Esophagus (tissue), 2 donors: ENCODE data around the gene CFAP54. TPM values are rescaled to one million over a fixed set of nuclear protein-coding genes. Genes with fewer than 3 reads are reported as not detected.

ENCODE experiments used
- H3K27ac ChIP-seq, 2 donors: one replicate each; pipeline ENCODE4 v1.5.1; 2013; ENCODE audit warnings: low read depth in 2 of 2, mild to moderate bottlenecking in 2 of 2, inconsistent platforms in 1 of 2, low read length in 1 of 2, moderate library complexity in 1 of 2
- H3K27me3 ChIP-seq, 2 donors: one replicate each; pipeline ENCODE4 v1.6.1; 2013; ENCODE audit warnings: low read length in 2 of 2, control low read depth in 1 of 2, mild to moderate bottlenecking in 1 of 2; ENCODE audit not compliant: insufficient read depth in 2 of 2, control insufficient read depth in 1 of 2
- H3K36me3 ChIP-seq, 2 donors: one replicate each; pipeline ENCODE4 v1.6.1; 2013; ENCODE audit warnings: low read length in 1 of 2; ENCODE audit not compliant: control insufficient read depth in 2 of 2, insufficient read depth in 2 of 2
- H3K4me1 ChIP-seq, 2 donors: one replicate each; pipeline ENCODE4 v1.6.1; 2013; ENCODE audit warnings: low read length in 1 of 2; ENCODE audit not compliant: control insufficient read depth in 2 of 2, insufficient read depth in 2 of 2
- H3K4me3 ChIP-seq, 2 donors: one replicate each; pipeline ENCODE4 v1.5.1; 2013; ENCODE audit warnings: low read length in 2 of 2, mild to moderate bottlenecking in 2 of 2, low read depth in 1 of 2, moderate library complexity in 1 of 2
- H3K9me3 ChIP-seq, 2 donors: one replicate each; pipeline ENCODE4 v1.6.1; 2013; ENCODE audit warnings: mild to moderate bottlenecking in 2 of 2, low read depth in 1 of 2, low read length in 1 of 2, moderate library complexity in 1 of 2; ENCODE audit not compliant: control insufficient read depth in 2 of 2, insufficient read depth in 1 of 2
- WGBS, 2 donors: extraction: QIAGEN DNeasy Blood & Tissue Kit; methylation state at CpG; one replicate each; pipeline ENCODE4 v1.1.7; 2013; 5-methylcytosine and 5-hydroxymethylcytosine counted together
- polyA plus RNA-seq, 2 donors: library from polyadenylated mRNA; stranded (reverse); fragments of 200-250 nt; gene quantifications; one replicate each; pipeline ENCODE4 v1.2.3, GENCODE V29; 2013
- donor health status: healthy with polysubstance abuse.
- donor health status: Bipolar disorder and iron deficiency.

CFAP54 gene
- polyA plus RNA-seq, result under 1 TPM; 0.06 to 0.08 TPM

GRCh38 chr12:96489392-96490056 lies at the start of gene CFAP54:
Gene CFAP54 (plus strand): TSS chr12:96489577. CDS start chr12:96489610, 33 bp downstream.
- Histone ChIP-seq H3K27me3 (no peaks in the 10 kb centered on the region), H3K36me3 (no peaks in the 10 kb centered on the region), H3K4me3 (peak within 1 kb of the TSS; percentile 58 to 69), H3K4me1 (peaks cover 3 to 4% of the 10 kb centered on the region in 2 donors), H3K9me3 (no peaks in the 10 kb centered on the region), H3K27ac (peak within 1 kb of the TSS; percentile 27 to 36)
- 3 to 4% methylated on average over 53 of the region's 53 CpGs for WGBS, 2 donors

- Histone ChIP-seq H3K4me3 (no peak overlapping the region), H3K9me3 (no peaks in the 10 kb centered on the region), H3K27ac (no peak overlapping the region), H3K27me3 (no peaks in the 10 kb centered on the region), H3K4me1 (no peaks in the 10 kb centered on the region), H3K36me3 (no peaks in the 10 kb centered on the region)
- 56 to 68% methylated on average over 3 of the region's 3 CpGs for WGBS, 2 donors
Observed at GRCh38 chr12:96441816-96442215, 47.6 kb upstream of the CFAP54 start.

GRCh38 chr12:96442906-96443305 lies 46.5 kb upstream of the CFAP54 start:
- Histone ChIP-seq H3K9me3 (no peaks in the 10 kb centered on the region), H3K36me3 (no peaks in the 10 kb centered on the region), H3K27ac (no peak overlapping the region), H3K4me1 (no peaks in the 10 kb centered on the region), H3K4me3 (no peak overlapping the region), H3K27me3 (no peaks in the 10 kb centered on the region)
- WGBS, 2 donors, result 91 to 94% methylated on average over 3 of the region's 3 CpGs

- Histone ChIP-seq H3K9me3 (no peaks in the 10 kb centered on the region), H3K36me3 (no peaks in the 10 kb centered on the region), H3K4me1 (no peaks in the 10 kb centered on the region), H3K27me3 (no peaks in the 10 kb centered on the region), H3K27ac (no peak overlapping the region), H3K4me3 (no peak overlapping the region)
- WGBS, 2 donors, result 96% methylated on average over 10 of the region's 10 CpGs
Observed at GRCh38 chr12:96444399-96444798, 45.0 kb upstream of the CFAP54 start.

GRCh38 chr12:96445691-96446583 lies 43.4 kb upstream of the CFAP54 start:
- 54 to 60% methylated on average over 6 of the region's 6 CpGs for WGBS, 2 donors
- H3K4me3 ChIP-seq, result no peak overlapping the region

GRCh38 chr12:96447256-96447655 lies 42.1 kb upstream of the CFAP54 start:
- no peaks in the 10 kb centered on the region for H3K4me1 ChIP-seq
- H3K27ac ChIP-seq, result no peak overlapping the region
- no peaks in the 10 kb centered on the region for H3K27me3 ChIP-seq
- no peaks in the 10 kb centered on the region for H3K9me3 ChIP-seq
- WGBS, 2 donors, result 95 to 96% methylated on average over 3 of the region's 3 CpGs
- no peak overlapping the region for H3K4me3 ChIP-seq
- no peaks in the 10 kb centered on the region for H3K36me3 ChIP-seq

More at GRCh38 chr12:96445691-96446583, 43.4 kb upstream of the CFAP54 start:
- H3K27me3 ChIP-seq, result no peaks in the 10 kb centered on the region
- H3K27ac ChIP-seq, result peak overlapping the region; percentile 31 to 34
- no peaks in the 10 kb centered on the region for H3K4me1 ChIP-seq
- H3K9me3 ChIP-seq, result no peaks in the 10 kb centered on the region
- H3K36me3 ChIP-seq, result no peaks in the 10 kb centered on the region

GRCh38 chr12:96448300-96448699 lies 41.1 kb upstream of the CFAP54 start:
- no peaks in the 10 kb centered on the region for H3K9me3 ChIP-seq
- no peaks in the 10 kb centered on the region for H3K36me3 ChIP-seq
- no peaks in the 10 kb centered on the region for H3K27me3 ChIP-seq
- H3K4me3 ChIP-seq, result no peak overlapping the region
- no peak overlapping the region for H3K27ac ChIP-seq
- H3K4me1 ChIP-seq, result no peaks in the 10 kb centered on the region
- 85 to 94% methylated on average over 3 of the region's 3 CpGs for WGBS, 2 donors

GRCh38 chr12:96452261-96452922 lies 37.0 kb upstream of the CFAP54 start:
- Histone ChIP-seq H3K27me3 (no peaks in the 10 kb centered on the region), H3K4me3 (no peak overlapping the region), H3K9me3 (no peaks in the 10 kb centered on the region), H3K27ac (no peak overlapping the region), H3K4me1 (no peaks in the 10 kb centered on the region), H3K36me3 (no peaks in the 10 kb centered on the region)
- WGBS, 2 donors, result 74 to 77% methylated on average over 3 of the region's 3 CpGs

- H3K4me1 ChIP-seq, result no peaks in the 10 kb centered on the region
- H3K4me3 ChIP-seq, result no peak overlapping the region
- no peak overlapping the region for H3K27ac ChIP-seq
- no peaks in the 10 kb centered on the region for H3K36me3 ChIP-seq
- H3K27me3 ChIP-seq, result no peaks in the 10 kb centered on the region
- no peaks in the 10 kb centered on the region for H3K9me3 ChIP-seq
Observed at GRCh38 chr12:96454396-96454795, 35.0 kb upstream of the CFAP54 start.
